ENCODE data around the gene TM9SF1. TPM values are rescaled to one million over a fixed set of nuclear protein-coding genes. Genes with fewer than 3 reads are reported as not detected.
A peak's percentile ranks its signal among the peaks of the same experiment; 100 is the strongest.

The TM9SF1 gene
- total and polyA plus RNA-seq, 2 donors from 2014 or later = 41.1 to 83.6 TPM

GRCh38 chr14:24179961-24180796 lies 15.1 kb downstream of the TM9SF1 start:
- H3K4me1 ChIP-seq (ENCODE audit: control insufficient read depth in 2 of 3, insufficient read depth in 2 of 3, low read depth in 1 of 3, low read length in 3 of 3) = peaks cover 0 to 18% (median 15%) of the 10 kb centered on the region in 3 donors
- TF ChIP-seq, protein P1, sequence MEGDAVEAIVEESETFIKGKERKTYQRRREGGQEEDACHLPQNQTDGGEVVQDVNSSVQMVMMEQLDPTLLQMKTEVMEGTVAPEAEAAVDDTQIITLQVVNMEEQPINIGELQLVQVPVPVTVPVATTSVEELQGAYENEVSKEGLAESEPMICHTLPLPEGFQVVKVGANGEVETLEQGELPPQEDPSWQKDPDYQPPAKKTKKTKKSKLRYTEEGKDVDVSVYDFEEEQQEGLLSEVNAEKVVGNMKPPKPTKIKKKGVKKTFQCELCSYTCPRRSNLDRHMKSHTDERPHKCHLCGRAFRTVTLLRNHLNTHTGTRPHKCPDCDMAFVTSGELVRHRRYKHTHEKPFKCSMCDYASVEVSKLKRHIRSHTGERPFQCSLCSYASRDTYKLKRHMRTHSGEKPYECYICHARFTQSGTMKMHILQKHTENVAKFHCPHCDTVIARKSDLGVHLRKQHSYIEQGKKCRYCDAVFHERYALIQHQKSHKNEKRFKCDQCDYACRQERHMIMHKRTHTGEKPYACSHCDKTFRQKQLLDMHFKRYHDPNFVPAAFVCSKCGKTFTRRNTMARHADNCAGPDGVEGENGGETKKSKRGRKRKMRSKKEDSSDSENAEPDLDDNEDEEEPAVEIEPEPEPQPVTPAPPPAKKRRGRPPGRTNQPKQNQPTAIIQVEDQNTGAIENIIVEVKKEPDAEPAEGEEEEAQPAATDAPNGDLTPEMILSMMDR (IDR thresholded peaks at IDR 0.05; ENCODE audit: borderline replicate concordance, extremely low read depth, insufficient read depth) = no peak
- FAIRE-seq (peak; percentile 60), DNase-seq (peak in 4 of 5 donors; percentile 68 to 85 (median 78))
- peaks cover 0 to 30% (median 22%) of the 10 kb centered on the region in 3 donors for H3K36me3 ChIP-seq (ENCODE audit: control insufficient read depth in 2 of 3, insufficient read depth in 3 of 3, low read length in 3 of 3)
- H3K9ac ChIP-seq (ENCODE audit: low read length in 3 of 3) = peak overlapping the region in 1 of 3 donors; percentile 67
- H3K27me3 ChIP-seq (ENCODE audit: control insufficient read depth, insufficient read depth, low read length) = no peaks in the 10 kb centered on the region
- intact Hi-C loops (cut with DNase I) = no loop called here
- H3K4me3 ChIP-seq (ENCODE audit: low read length in 3 of 3) = no peak overlapping the region
- H3K27ac ChIP-seq (ENCODE audit: low read depth in 2 of 2, low read length in 2 of 2) = peak overlapping the region; percentile 89 to 92
- H3K9me3 ChIP-seq (ENCODE audit: control insufficient read depth in 2 of 3, insufficient read depth in 1 of 3, low read length in 3 of 3) = no peaks in the 10 kb centered on the region

DNA sequence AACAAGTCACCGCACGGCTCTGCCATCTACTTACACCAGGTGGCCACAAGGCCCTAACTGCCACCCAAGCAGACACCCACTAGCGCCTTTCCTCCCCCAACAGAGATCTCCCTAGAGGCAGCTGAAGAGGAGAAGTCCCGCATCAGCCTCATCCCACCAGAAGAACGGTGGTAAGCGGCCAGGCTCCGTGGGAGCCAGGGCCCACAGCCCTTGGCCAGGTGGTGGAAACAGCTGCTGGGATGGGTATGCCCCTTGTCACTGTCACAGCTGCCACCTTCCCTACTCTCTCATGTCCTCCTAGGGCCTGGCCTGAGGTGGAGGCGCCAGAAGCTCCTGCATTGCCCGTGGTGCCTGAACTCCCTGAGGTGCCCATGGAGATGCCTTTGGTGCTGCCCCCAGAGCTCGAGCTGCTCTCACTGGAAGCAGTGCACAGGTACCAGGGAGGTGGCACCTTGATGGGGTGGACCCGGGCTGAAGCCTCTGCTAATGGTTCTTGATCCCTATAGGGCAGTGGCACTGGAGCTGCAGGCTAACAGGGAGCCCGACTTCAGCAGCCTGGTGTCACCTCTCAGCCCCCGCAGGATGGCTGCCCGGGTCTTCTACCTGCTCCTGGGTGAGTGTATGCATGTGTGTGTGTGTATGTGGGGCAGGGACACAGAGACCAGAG lies 15.8 kb downstream of the TM9SF1 start:
- Histone ChIP-seq H3K4me1 (ENCODE audit: control insufficient read depth in 2 of 3, insufficient read depth in 2 of 3, low read depth in 1 of 3, low read length in 3 of 3) (peaks cover 0 to 18% (median 15%) of the 10 kb centered on the region in 3 donors), H3K27ac (ENCODE audit: low read depth in 2 of 2, low read length in 2 of 2) (peak overlapping the region; percentile 71 to 85), H3K9ac (ENCODE audit: low read length in 3 of 3) (peak overlapping the region in 1 of 3 donors; percentile 67), H3K36me3 (ENCODE audit: control insufficient read depth in 2 of 3, insufficient read depth in 3 of 3, low read length in 3 of 3) (peaks cover 0 to 27% (median 18%) of the 10 kb centered on the region in 3 donors), H3K4me3 (ENCODE audit: low read length in 3 of 3) (no peak overlapping the region), H3K27me3 (ENCODE audit: control insufficient read depth, insufficient read depth, low read length) (no peaks in the 10 kb centered on the region), H3K9me3 (ENCODE audit: control insufficient read depth in 2 of 3, insufficient read depth in 1 of 3, low read length in 3 of 3) (no peaks in the 10 kb centered on the region)
- TF ChIP-seq, protein P1 (IDR thresholded peaks at IDR 0.05; ENCODE audit: borderline replicate concordance, extremely low read depth, insufficient read depth) = no peak
- intact Hi-C loops (cut with DNase I) = no loop called here
- DNase-seq (no peak), FAIRE-seq (no peak)

GRCh38 chr14:24178399-24179178 lies 16.7 kb downstream of the TM9SF1 start:
- DNase-seq (peak in 1 of 5 donors; percentile 47), FAIRE-seq (no peak)
- intact Hi-C loops (cut with DNase I) = no loop called here
- Histone ChIP-seq H3K4me1 (ENCODE audit: control insufficient read depth in 2 of 3, insufficient read depth in 2 of 3, low read depth in 1 of 3, low read length in 3 of 3) (peaks cover 0 to 18% (median 15%) of the 10 kb centered on the region in 3 donors), H3K9me3 (ENCODE audit: control insufficient read depth in 2 of 3, insufficient read depth in 1 of 3, low read length in 3 of 3) (no peaks in the 10 kb centered on the region), H3K4me3 (ENCODE audit: low read length in 3 of 3) (no peak overlapping the region), H3K9ac (ENCODE audit: low read length in 3 of 3) (no peak overlapping the region), H3K27ac (ENCODE audit: low read depth in 2 of 2, low read length in 2 of 2) (peak overlapping the region in 1 of 2 donors; percentile 17), H3K27me3 (ENCODE audit: control insufficient read depth, insufficient read depth, low read length) (no peaks in the 10 kb centered on the region), H3K36me3 (ENCODE audit: control insufficient read depth in 2 of 3, insufficient read depth in 3 of 3, low read length in 3 of 3) (peaks cover 0 to 21% (median 12%) of the 10 kb centered on the region in 3 donors)
- TF ChIP-seq, protein P1 (IDR thresholded peaks at IDR 0.05; ENCODE audit: borderline replicate concordance, extremely low read depth, insufficient read depth) = no peak

Measured in kidney (tissue), 14 donors.